SK-N-MC (cell line): ENCODE results near the gene TSR2.

Experiments used
- EZH2 ChIP-seq: fragments of 200-600 bp; sonication (generic); IDR thresholded peaks from one replicate; pipeline ENCODE4 v1.6.1; 2017; ENCODE audit warnings: antibody characterized with exemption
- FOXP2 ChIP-seq: optimal IDR thresholded peaks from 2 replicates; pipeline ENCODE3; 2011; ENCODE audit warnings: mild to moderate bottlenecking, moderate library complexity; ENCODE audit not compliant: insufficient read depth; ENCODE audit errors: extremely low read length, control extremely low read depth
- POLR2AphosphoS5 ChIP-seq: IDR thresholded peaks from 2 replicates; pipeline ENCODE4 v1.6.1; 2012; ENCODE audit warnings: mild to moderate bottlenecking, low read depth, low read length, borderline replicate concordance

GRCh38 chrX:54427837-54428424, 12.3 kb upstream of the TSR2 start:
- TF ChIP-seq EZH2 (no peak), POLR2AphosphoS5 (no peak), FOXP2 (no peak)
